ENCODE results near the gene ROR1. TPM values are rescaled to one million over a fixed set of nuclear protein-coding genes. Genes with fewer than 3 reads are reported as not detected.

The ROR1 gene
- total RNA-seq, 6 donors from 2014 or later: 19.7 to 39.8 (median 28.5) TPM

- Histone ChIP-seq H3K27me3 (no peaks in the 10 kb centered on the region), H3K27ac (no peak overlapping the region), H3K4me3 (no peak overlapping the region), H3K36me3 (peaks cover 0 to 1% (median 0%) of the 10 kb centered on the region in 4 donors), H3K4me1 (no peaks in the 10 kb centered on the region), H3K9me3 (no peaks in the 10 kb centered on the region)
- TF ChIP-seq POLR2AphosphoS5 (IDR thresholded peaks at IDR 0.05): no peak
- no peak for TF ChIP-seq POLR2A (IDR thresholded peaks at IDR 0.05)
- TF ChIP-seq CTCF (IDR thresholded peaks at IDR 0.05): no peak
- no peak for TF ChIP-seq EP300 (IDR thresholded peaks at IDR 0.05)
- DNase-seq: no peak
- peak in 1 of 2 donors; percentile 47 for ATAC-seq (ENCODE audit: low FRiP score in 2 of 2)
- 67 to 77% methylated on average over 4 to 5 of the region's 5 CpGs for WGBS, 2 donors
Measured at GRCh38 chr1:64183395-64184002, 409.7 kb downstream of the ROR1 start.

- 48 to 77% methylated on average over 5 of the region's 5 CpGs for WGBS, 2 donors
- no peaks in the 10 kb centered on the region for H3K36me3 ChIP-seq
- TF ChIP-seq POLR2AphosphoS5 (IDR thresholded peaks at IDR 0.05): no peak
- TF ChIP-seq CTCF (IDR thresholded peaks at IDR 0.05): no peak
- TF ChIP-seq EP300 (IDR thresholded peaks at IDR 0.05): no peak
- H3K9me3 ChIP-seq: no peaks in the 10 kb centered on the region
- no peak overlapping the region for H3K27ac ChIP-seq
- no peak overlapping the region for H3K4me3 ChIP-seq
- ATAC-seq (ENCODE audit: low FRiP score in 2 of 2): no peak
- no peaks in the 10 kb centered on the region for H3K4me1 ChIP-seq
- no peak for DNase-seq
- no peaks in the 10 kb centered on the region for H3K27me3 ChIP-seq
Measured at GRCh38 chr1:64184003-64184440, 410.2 kb downstream of the ROR1 start.

DNA sequence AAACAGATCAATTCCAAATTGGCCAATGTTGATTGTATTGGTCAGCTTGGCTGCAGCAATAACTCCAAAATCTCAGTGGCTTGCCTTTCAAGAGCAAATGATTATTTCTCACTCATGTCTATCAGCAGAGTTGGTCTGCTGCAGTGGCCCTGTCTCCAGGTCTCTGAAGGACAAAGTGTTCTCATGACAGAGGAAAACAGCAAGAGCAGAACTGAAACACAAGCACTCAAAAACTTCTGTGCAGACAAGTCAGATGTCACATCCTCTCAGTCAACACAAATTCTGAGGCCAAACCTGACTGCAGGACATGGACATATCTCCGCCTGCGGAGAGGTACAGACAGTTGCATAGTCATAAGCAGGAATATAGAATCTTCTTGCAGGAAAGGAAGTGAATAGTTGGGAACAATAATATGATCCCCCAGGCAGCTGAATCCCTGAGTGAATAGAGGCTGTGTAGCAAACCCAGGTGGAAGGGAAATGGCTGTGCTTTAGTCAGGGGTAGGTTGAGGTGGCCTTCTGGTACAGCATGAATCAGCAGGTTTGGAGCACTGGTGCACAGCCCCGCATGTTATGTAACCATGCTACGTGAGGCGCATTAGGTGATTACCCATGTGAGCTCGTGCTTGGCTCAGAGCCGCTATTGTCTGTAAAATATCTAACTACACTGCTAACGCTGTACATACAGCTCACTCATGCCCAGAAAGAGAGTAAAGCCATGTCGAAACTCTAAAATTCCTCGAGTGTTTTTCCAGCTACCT lies 412.5 kb downstream of the ROR1 start:
- DNase-seq (peak in 1 of 2 donors; percentile 69), ATAC-seq (ENCODE audit: low FRiP score in 2 of 2) (peak; percentile 30 to 63)
- TF ChIP-seq CTCF (IDR thresholded peaks at IDR 0.05) (no peak), POLR2AphosphoS5 (IDR thresholded peaks at IDR 0.05) (no peak), POLR2A (IDR thresholded peaks at IDR 0.05) (no peak), EP300 (IDR thresholded peaks at IDR 0.05) (no peak)
- Histone ChIP-seq H3K4me3 (no peak overlapping the region), H3K27me3 (no peaks in the 10 kb centered on the region), H3K27ac (no peak overlapping the region), H3K4me1 (no peaks in the 10 kb centered on the region), H3K9me3 (no peaks in the 10 kb centered on the region), H3K36me3 (no peaks in the 10 kb centered on the region)
- WGBS, 2 donors: 64 to 71% methylated on average over 10 of the region's 10 CpGs

DNA sequence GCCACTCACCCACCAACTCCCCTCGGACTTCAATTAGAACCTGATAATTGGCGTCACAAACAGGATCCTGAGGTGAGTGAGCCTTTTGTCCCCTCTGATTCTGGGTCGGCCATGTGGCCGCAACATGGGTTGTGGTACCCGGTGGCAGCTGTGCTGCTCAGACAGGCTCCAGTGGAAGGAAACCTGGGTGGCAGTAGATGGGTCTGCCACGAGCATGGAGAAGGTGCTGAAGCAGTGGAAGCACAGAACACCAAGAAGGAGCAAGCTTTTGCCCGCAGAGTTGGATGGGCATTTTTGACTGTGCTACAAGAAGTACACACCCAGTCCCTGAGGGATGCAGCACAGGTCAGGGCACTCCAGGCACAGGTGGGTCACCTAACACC lies 413.1 kb downstream of the ROR1 start:
- DNase-seq (no peak), ATAC-seq (ENCODE audit: low FRiP score in 2 of 2) (peak in 1 of 2 donors; percentile 4)
- WGBS, 2 donors: 72 to 86% methylated on average over 7 of the region's 7 CpGs
- Histone ChIP-seq H3K27me3 (no peaks in the 10 kb centered on the region), H3K4me1 (no peaks in the 10 kb centered on the region), H3K4me3 (no peak overlapping the region), H3K36me3 (no peaks in the 10 kb centered on the region), H3K27ac (no peak overlapping the region), H3K9me3 (no peaks in the 10 kb centered on the region)
- no peak for TF ChIP-seq POLR2A (IDR thresholded peaks at IDR 0.05)
- no peak for TF ChIP-seq POLR2AphosphoS5 (IDR thresholded peaks at IDR 0.05)
- TF ChIP-seq EP300 (IDR thresholded peaks at IDR 0.05): no peak

GRCh38 chr1:64187646-64188045 lies 413.8 kb downstream of the ROR1 start:
- TF ChIP-seq POLR2AphosphoS5 (IDR thresholded peaks at IDR 0.05): no peak
- no peak for DNase-seq
- ATAC-seq (ENCODE audit: low FRiP score in 2 of 2): no peak
- no peaks in the 10 kb centered on the region for H3K4me1 ChIP-seq
- H3K36me3 ChIP-seq: no peaks in the 10 kb centered on the region
- H3K9me3 ChIP-seq: no peaks in the 10 kb centered on the region
- H3K27me3 ChIP-seq: no peaks in the 10 kb centered on the region
- no peak overlapping the region for H3K4me3 ChIP-seq
- no peak overlapping the region for H3K27ac ChIP-seq
- 90 to 94% methylated on average over 4 of the region's 4 CpGs for WGBS, 2 donors
